Stromal cell of bone marrow (primary cell): Measurements from ENCODE around the gene RNU1-1.
"Not testable (repeated sequence)": the region's sequence is repeated elsewhere in the genome, so short reads cannot be mapped to it uniquely, and the experiment has no call there.

Source experiments
- DNase-seq: peaks from one replicate; pipeline ENCODE4 v3.0.0-alpha.2; 2012; ENCODE audit warnings: low read depth

RNU1-1 gene

GRCh38 chr1:16521679-16522078 is 7.6 kb upstream of the RNU1-1 start:
- DNase-seq: not testable (repeated sequence)

GRCh38 chr1:16521288-16521583 is 7.2 kb upstream of the RNU1-1 start:
- DNase-seq: no peak

- not testable (repeated sequence) for DNase-seq
Observed at GRCh38 chr1:16520435-16521287, 6.6 kb upstream of the RNU1-1 start.

- not testable (repeated sequence) for DNase-seq
Observed at GRCh38 chr1:16519255-16519951, 5.3 kb upstream of the RNU1-1 start.

GRCh38 chr1:16518913-16519254 is 4.8 kb upstream of the RNU1-1 start:
- not testable (repeated sequence) for DNase-seq

GRCh38 chr1:16516694-16517410 is 2.8 kb upstream of the RNU1-1 start:
- not testable (repeated sequence) for DNase-seq

GRCh38 chr1:16513412-16514106 is 526 bp downstream of the RNU1-1 start:
- peak; percentile 86 for DNase-seq

GRCh38 chr1:16512624-16513411 is 1.3 kb downstream of the RNU1-1 start:
- DNase-seq: not testable (repeated sequence)

- DNase-seq: not testable (repeated sequence)
Observed at GRCh38 chr1:16511926-16512325, 2.2 kb downstream of the RNU1-1 start.

- DNase-seq: not testable (repeated sequence)
Observed at GRCh38 chr1:16508861-16509445, 5.1 kb downstream of the RNU1-1 start.

GRCh38 chr1:16506364-16507136 is 7.5 kb downstream of the RNU1-1 start:
- not testable (repeated sequence) for DNase-seq

- DNase-seq: not testable (repeated sequence)
Observed at GRCh38 chr1:16505870-16506269, 8.2 kb downstream of the RNU1-1 start.

- no peak for DNase-seq
Observed at GRCh38 chr1:16503494-16503893, 10.6 kb downstream of the RNU1-1 start.

- DNase-seq: not testable (repeated sequence)
Observed at GRCh38 chr1:16501446-16501845, 12.6 kb downstream of the RNU1-1 start.

GRCh38 chr1:16500975-16501374 is 13.1 kb downstream of the RNU1-1 start:
- not testable (repeated sequence) for DNase-seq

- not testable (repeated sequence) for DNase-seq
Observed at GRCh38 chr1:16500466-16500865, 13.6 kb downstream of the RNU1-1 start.

- DNase-seq: peak; percentile 67
Observed at GRCh38 chr1:16498573-16499413, 15.3 kb downstream of the RNU1-1 start.

- not testable (repeated sequence) for DNase-seq
Observed at GRCh38 chr1:16498047-16498446, 16.0 kb downstream of the RNU1-1 start.

GRCh38 chr1:16497474-16497904 is 16.6 kb downstream of the RNU1-1 start:
- not testable (repeated sequence) for DNase-seq
